HEK293 (cell line): Measurements from ENCODE around the gene HHAT.
A peak's percentile ranks its signal among the peaks of the same experiment; 100 is the strongest.

Experiments used
- CTCF ChIP-seq: fragments of 450-650 bp; formaldehyde crosslinking; IDR thresholded peaks from 2 replicates; pipeline ENCODE4 v1.5.1; 2016; ENCODE audit warnings: missing biosample characterization, missing genetic modification characterization
- EGR2 ChIP-seq: fragments of 450-650 bp; formaldehyde crosslinking; IDR thresholded peaks from 2 replicates; pipeline ENCODE4 v1.5.1; 2016; ENCODE audit warnings: low read depth, missing biosample characterization, missing genetic modification characterization
- GLIS1 ChIP-seq: fragments of 450-650 bp; formaldehyde crosslinking; IDR thresholded peaks from 2 replicates; pipeline ENCODE4 v1.5.1; 2016; ENCODE audit warnings: missing biosample characterization, missing genetic modification characterization
- KLF7 ChIP-seq: fragments of 450-650 bp; formaldehyde crosslinking; IDR thresholded peaks from 2 replicates; pipeline ENCODE4 v1.5.1; 2016; ENCODE audit warnings: missing biosample characterization, missing genetic modification characterization, borderline replicate concordance
- RBAK ChIP-seq: fragments of 450-650 bp; formaldehyde crosslinking; IDR thresholded peaks from 2 replicates; pipeline ENCODE4 v1.5.1; 2016; ENCODE audit warnings: missing biosample characterization, missing genetic modification characterization
- REST ChIP-seq: fragments of 450-650 bp; formaldehyde crosslinking; IDR thresholded peaks from 2 replicates; pipeline ENCODE4 v1.5.1; 2016; ENCODE audit warnings: missing biosample characterization, missing genetic modification characterization
- SP2 ChIP-seq: fragments of 450-650 bp; formaldehyde crosslinking; IDR thresholded peaks from 2 replicates; pipeline ENCODE4 v1.5.1; 2016; ENCODE audit warnings: missing biosample characterization, missing genetic modification characterization
- SP3 ChIP-seq: fragments of 450-650 bp; formaldehyde crosslinking; IDR thresholded peaks from 2 replicates; pipeline ENCODE4 v1.5.1; 2016; ENCODE audit warnings: missing biosample characterization, missing genetic modification characterization
- ZBTB6 ChIP-seq: fragments of 450-650 bp; formaldehyde crosslinking; IDR thresholded peaks from 2 replicates; pipeline ENCODE4 v1.5.1; 2017; ENCODE audit warnings: missing biosample characterization, missing genetic modification characterization
- ZNF10 ChIP-seq: fragments of 450-650 bp; formaldehyde crosslinking; IDR thresholded peaks from 2 replicates; pipeline ENCODE4 v1.5.1; 2017; ENCODE audit warnings: missing biosample characterization, missing genetic modification characterization
- ZNF121 ChIP-seq: fragments of 450-650 bp; formaldehyde crosslinking; IDR thresholded peaks from 2 replicates; pipeline ENCODE4 v1.5.1; 2016; ENCODE audit warnings: missing biosample characterization, missing genetic modification characterization
- ZNF133 ChIP-seq: fragments of 450-650 bp; formaldehyde crosslinking; IDR thresholded peaks from 2 replicates; pipeline ENCODE4 v1.5.1; 2016; ENCODE audit warnings: missing biosample characterization, missing genetic modification characterization
- ZNF146 ChIP-seq: fragments of 450-650 bp; formaldehyde crosslinking; IDR thresholded peaks from 2 replicates; pipeline ENCODE4 v1.5.1; 2016; ENCODE audit warnings: missing biosample characterization, missing genetic modification characterization
- ZNF157 ChIP-seq: fragments of 450-650 bp; formaldehyde crosslinking; IDR thresholded peaks from 2 replicates; pipeline ENCODE4 v1.5.1; 2016; ENCODE audit warnings: missing biosample characterization, missing genetic modification characterization
- ZNF16 ChIP-seq: fragments of 450-650 bp; formaldehyde crosslinking; IDR thresholded peaks from 2 replicates; pipeline ENCODE4 v1.5.1; 2016; ENCODE audit warnings: low read depth, missing biosample characterization, missing genetic modification characterization
- ZNF175 ChIP-seq: fragments of 450-650 bp; formaldehyde crosslinking; IDR thresholded peaks from 2 replicates; pipeline ENCODE4 v1.5.1; 2016; ENCODE audit warnings: missing biosample characterization, missing genetic modification characterization
- ZNF202 ChIP-seq: fragments of 450-650 bp; formaldehyde crosslinking; IDR thresholded peaks from 2 replicates; pipeline ENCODE4 v1.5.1; 2016; ENCODE audit warnings: missing biosample characterization, missing genetic modification characterization, borderline replicate concordance
- ZNF239 ChIP-seq: fragments of 450-650 bp; formaldehyde crosslinking; IDR thresholded peaks from 2 replicates; pipeline ENCODE4 v1.5.1; 2016; ENCODE audit warnings: missing biosample characterization, missing genetic modification characterization
- ZNF248 ChIP-seq: fragments of 450-650 bp; formaldehyde crosslinking; IDR thresholded peaks from 2 replicates; pipeline ENCODE4 v1.5.1; 2017; ENCODE audit warnings: missing biosample characterization, missing genetic modification characterization
- ZNF37A ChIP-seq: fragments of 450-650 bp; IDR thresholded peaks from 2 replicates; pipeline ENCODE4 v1.5.1; 2018; ENCODE audit warnings: missing biosample characterization, missing genetic modification characterization
- ZNF394 ChIP-seq: fragments of 450-650 bp; formaldehyde crosslinking; IDR thresholded peaks from 2 replicates; pipeline ENCODE4 v1.5.1; 2016; ENCODE audit warnings: missing biosample characterization, missing genetic modification characterization, mild to moderate bottlenecking, moderate library complexity, borderline replicate concordance
- ZNF398 ChIP-seq: fragments of 450-650 bp; formaldehyde crosslinking; IDR thresholded peaks from 2 replicates; pipeline ENCODE4 v1.5.1; 2017; ENCODE audit warnings: missing biosample characterization, missing genetic modification characterization
- ZNF423 ChIP-seq: fragments of 450-650 bp; formaldehyde crosslinking; IDR thresholded peaks from 2 replicates; pipeline ENCODE4 v1.5.1; 2016; ENCODE audit warnings: missing biosample characterization, missing genetic modification characterization
- ZNF513 ChIP-seq: fragments of 450-650 bp; IDR thresholded peaks from 2 replicates; pipeline ENCODE4 v1.5.1; 2018; ENCODE audit warnings: missing biosample characterization, missing genetic modification characterization
- ZNF623 ChIP-seq: fragments of 450-650 bp; formaldehyde crosslinking; IDR thresholded peaks from 2 replicates; pipeline ENCODE4 v1.5.1; 2016; ENCODE audit warnings: missing biosample characterization, missing genetic modification characterization
- ZNF660 ChIP-seq: fragments of 450-650 bp; IDR thresholded peaks from 2 replicates; pipeline ENCODE4 v1.5.1; 2018; ENCODE audit warnings: missing biosample characterization, mild to moderate bottlenecking, missing genetic modification characterization
- ZNF768 ChIP-seq: fragments of 450-650 bp; formaldehyde crosslinking; IDR thresholded peaks from 2 replicates; pipeline ENCODE4 v1.5.1; 2018; ENCODE audit warnings: missing biosample characterization, mild to moderate bottlenecking, missing genetic modification characterization
- ZNF791 ChIP-seq: fragments of 450-650 bp; formaldehyde crosslinking; IDR thresholded peaks from 2 replicates; pipeline ENCODE4 v1.5.1; 2016; ENCODE audit warnings: missing biosample characterization, missing genetic modification characterization
- ZNF792 ChIP-seq: fragments of 450-650 bp; formaldehyde crosslinking; IDR thresholded peaks from 2 replicates; pipeline ENCODE4 v1.5.1; 2016; ENCODE audit warnings: missing biosample characterization, missing genetic modification characterization
- ZSCAN30 ChIP-seq: fragments of 450-650 bp; IDR thresholded peaks from 2 replicates; pipeline ENCODE4 v1.5.1; 2018; ENCODE audit warnings: missing biosample characterization, mild to moderate bottlenecking, missing genetic modification characterization, moderate library complexity

HHAT gene

GRCh38 chr1:210328032-210328745 is 513 bp upstream of the HHAT start (continued):
- TF ChIP-seq ZNF513 (tag by site-specific recombination): no peak
- peak; percentile 35; the same call in 1 of the 2 replicates for TF ChIP-seq ZNF398 (tag by site-specific recombination)
- no peak for TF ChIP-seq ZSCAN30
- TF ChIP-seq ZNF239 (tag by site-specific recombination): no peak
- peak; percentile 66; the same call in 1 of the 2 replicates for TF ChIP-seq CTCF (tag by site-specific recombination)
- TF ChIP-seq SP3 (tag by site-specific recombination): no peak
- TF ChIP-seq RBAK (tag by site-specific recombination): no peak
- no peak for TF ChIP-seq ZNF394
- TF ChIP-seq ZNF16 (tag by site-specific recombination): no peak
- peak; percentile 63; the same call in 1 of the 2 replicates for TF ChIP-seq ZNF133 (tag by site-specific recombination)
- no peak for TF ChIP-seq ZNF660 (tag by site-specific recombination)
- TF ChIP-seq EGR2 (tag by site-specific recombination): 0 out of 2 replicates have a peak, but pooled peaks have one; percentile 13
- no peak for TF ChIP-seq ZNF768 (tag by site-specific recombination)
- TF ChIP-seq ZNF175 (tag by site-specific recombination): no peak
- no peak for TF ChIP-seq ZNF792
- TF ChIP-seq SP2 (tag by site-specific recombination): no peak
- TF ChIP-seq ZNF423: no peak
- TF ChIP-seq ZNF37A (tag by site-specific recombination): no peak
- TF ChIP-seq ZBTB6 (tag by site-specific recombination): no peak
- TF ChIP-seq ZNF157: no peak
- no peak for TF ChIP-seq ZNF146
- no peak for TF ChIP-seq KLF7 (tag by site-specific recombination)
- TF ChIP-seq ZNF121 (tag by site-specific recombination): no peak
- TF ChIP-seq ZNF623: no peak
- TF ChIP-seq REST: no peak
- no peak for TF ChIP-seq GLIS1 (tag by site-specific recombination)
- peak; percentile 65 for TF ChIP-seq ZNF10 (tag by site-specific recombination)
- TF ChIP-seq ZNF248: no peak
- no peak for TF ChIP-seq ZNF791
- no peak for TF ChIP-seq ZNF202
- TF ChIP-seq, all 188 proteins: peak for 15
